HG02840 (cell line): ENCODE data around the gene GSAP.
"Not testable (repeated sequence)": the region's sequence is repeated elsewhere in the genome, so short reads cannot be mapped to it uniquely, and the experiment has no call there.

Experiments
- ATAC-seq: cut with Tn5 transposase; IDR thresholded peaks from one replicate; pipeline ENCODE4 v1.9.1; 2021; ENCODE audit warnings: mild to moderate bottlenecking, moderate library complexity, moderate number of reproducible peaks; ENCODE audit not compliant: unreplicated experiment, low FRiP score

Gene GSAP

GRCh38 chr7:77367976-77368375, 48.2 kb downstream of the GSAP start:
- ATAC-seq, result no peak

DNA sequence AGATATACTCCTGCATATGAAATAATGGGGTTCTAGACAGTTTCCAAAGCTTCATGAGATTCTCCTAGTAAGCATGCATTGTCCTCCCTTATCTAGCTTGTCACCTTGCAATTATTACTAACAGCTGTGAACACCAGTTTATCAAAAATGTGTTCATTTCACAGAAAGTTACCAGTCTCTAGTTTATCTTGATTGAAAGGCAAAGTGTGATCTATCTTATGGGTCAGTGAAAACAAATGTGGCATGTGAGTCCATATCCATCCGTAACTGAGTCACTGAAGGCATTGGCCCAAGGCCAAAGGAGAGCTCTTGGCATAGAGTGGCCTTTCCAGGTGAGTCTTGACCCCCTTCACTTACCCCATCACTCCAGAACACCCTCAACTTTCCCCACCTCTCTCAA, 53.2 kb downstream of the GSAP start:
- ATAC-seq, result no peak

- no peak for ATAC-seq
Observed at GRCh38 chr7:77360969-77361368, 55.2 kb downstream of the GSAP start.

DNA sequence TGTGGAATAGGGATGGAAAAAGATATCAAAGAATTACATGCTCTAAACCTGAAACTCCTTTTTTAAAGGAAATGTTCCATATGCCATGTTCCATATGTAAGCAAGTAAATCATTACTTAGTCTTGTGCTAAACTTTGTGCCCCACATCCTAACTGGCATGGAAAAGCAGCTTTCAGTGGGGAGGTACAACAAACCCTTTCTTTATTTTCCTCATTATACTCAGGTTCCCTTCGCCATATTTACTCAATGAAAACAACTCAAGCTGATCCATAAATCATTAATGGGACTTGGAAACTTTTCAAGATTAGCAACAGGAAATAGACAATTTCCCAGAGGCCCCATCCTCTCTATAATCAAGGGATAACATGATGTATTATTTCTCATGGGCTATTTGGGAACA, 56.0 kb downstream of the GSAP start:
- ATAC-seq, result no peak

DNA sequence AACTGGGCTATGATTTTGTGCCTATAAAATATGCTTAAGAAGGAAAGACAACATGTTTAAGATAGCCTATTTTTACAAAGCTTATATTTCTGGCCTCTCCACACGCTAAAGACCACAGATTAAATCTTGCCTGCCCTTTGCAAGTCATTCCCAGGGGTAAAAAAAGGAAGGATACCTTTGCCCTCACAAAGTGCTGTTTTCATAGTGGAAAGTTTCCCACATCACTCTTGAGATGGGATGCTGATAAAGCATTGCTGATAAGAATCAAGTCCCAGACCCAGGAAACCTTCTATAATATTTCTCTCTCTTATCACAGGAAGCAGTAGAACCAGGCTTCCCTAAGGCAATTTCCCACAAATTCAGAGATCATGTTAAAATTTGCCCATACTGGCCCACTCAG, 56.5 kb downstream of the GSAP start:
- no peak for ATAC-seq

DNA sequence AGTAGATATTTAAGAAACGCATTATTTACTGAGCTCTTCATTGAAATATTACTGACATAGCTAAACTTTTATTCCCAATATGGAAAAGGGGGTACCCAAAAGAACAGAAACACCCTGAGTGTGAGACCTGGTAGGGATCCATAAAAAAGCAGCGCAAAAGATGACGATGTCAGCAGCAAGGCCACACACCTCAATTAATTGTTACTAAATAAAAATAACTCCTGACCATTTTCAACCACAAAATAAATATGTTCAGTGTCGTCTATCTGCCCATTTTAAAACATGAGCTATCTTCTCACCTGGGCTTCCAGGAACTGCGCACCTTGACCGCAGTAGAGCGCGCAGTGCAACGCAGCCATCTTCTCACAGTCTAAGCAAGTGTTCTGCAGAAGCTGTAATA, 61.2 kb downstream of the GSAP start:
- ATAC-seq, result no peak

GRCh38 chr7:77354484-77354883, 61.7 kb downstream of the GSAP start:
- ATAC-seq, result no peak

GRCh38 chr7:77353911-77354310, 62.2 kb downstream of the GSAP start:
- ATAC-seq, result no peak

GRCh38 chr7:77353407-77353721, 62.8 kb downstream of the GSAP start:
- ATAC-seq, result no peak

DNA sequence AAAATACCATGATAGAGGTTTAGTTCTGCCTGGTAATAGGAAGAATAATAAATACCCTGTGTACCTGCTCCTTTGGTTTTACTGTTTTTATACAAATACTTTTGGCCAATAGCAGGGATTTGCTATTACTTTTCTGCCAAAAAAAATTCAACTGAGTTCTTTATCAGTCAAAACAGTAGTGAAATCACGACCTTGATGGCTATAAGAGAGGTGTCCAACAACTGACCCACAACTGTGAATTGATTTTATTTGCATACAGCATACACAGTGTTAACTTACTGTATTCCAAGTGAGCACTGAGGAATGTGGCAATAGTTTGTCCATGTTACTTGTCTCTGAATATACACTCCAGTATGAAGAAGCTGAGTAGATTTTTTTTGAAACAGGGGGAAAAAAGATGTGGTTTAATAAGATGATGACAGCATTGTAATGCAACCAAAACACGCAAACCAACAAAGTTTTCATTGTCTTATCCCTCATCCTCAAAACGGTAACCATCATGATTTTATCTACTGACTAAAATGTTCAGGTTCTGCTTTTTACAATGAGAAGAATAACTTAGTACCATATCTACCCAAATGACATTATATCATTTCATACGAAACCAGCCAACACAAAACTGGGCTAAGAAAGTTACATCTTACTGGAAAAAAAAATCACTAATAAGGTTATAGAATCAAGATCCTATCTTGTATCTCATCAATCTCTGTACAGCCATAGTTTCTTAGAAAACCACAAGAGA, 63.3 kb downstream of the GSAP start:
- ATAC-seq, result no peak

DNA sequence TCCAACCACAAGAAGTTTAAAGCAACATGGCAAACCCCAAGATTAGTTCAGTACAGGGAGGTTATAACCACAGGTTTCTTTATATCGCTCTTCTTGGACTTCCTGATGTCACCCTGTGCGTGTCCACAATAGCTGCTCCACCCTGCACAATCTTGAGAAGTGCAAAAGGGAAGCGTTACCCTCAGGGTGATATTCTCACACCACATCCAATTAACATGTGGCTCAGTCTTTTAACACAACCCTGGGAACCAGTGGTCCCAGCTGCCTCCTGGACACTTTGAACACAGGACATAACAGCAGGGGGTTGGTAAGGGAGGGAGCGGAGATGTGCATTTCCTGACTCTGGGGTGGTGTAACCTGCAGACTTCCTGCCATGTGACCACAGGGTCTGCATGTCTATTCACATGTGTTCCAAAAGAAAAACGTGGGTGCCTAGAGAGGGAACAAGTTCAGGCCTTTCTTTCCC, 64.6 kb downstream of the GSAP start:
- peak; percentile 89 for ATAC-seq

DNA sequence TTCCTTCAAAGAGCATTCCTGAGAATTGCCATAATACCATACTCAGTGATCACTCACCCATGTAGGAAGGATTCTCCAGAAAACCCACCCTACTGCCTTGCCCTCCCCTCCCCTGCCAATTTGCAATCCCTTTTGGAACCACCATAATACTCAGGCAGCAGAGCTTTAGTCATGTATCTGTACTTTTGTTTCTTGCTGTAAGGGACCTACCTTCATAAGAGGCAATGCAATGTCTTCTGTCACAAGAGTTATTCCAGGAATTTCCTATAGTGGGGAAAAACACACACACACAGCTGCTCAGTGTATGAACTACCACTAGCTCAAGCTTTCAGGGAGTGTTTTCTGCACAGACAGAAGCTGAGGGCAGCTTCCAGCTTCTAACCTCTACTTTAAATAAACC, 67.0 kb downstream of the GSAP start:
- ATAC-seq, result no peak

DNA sequence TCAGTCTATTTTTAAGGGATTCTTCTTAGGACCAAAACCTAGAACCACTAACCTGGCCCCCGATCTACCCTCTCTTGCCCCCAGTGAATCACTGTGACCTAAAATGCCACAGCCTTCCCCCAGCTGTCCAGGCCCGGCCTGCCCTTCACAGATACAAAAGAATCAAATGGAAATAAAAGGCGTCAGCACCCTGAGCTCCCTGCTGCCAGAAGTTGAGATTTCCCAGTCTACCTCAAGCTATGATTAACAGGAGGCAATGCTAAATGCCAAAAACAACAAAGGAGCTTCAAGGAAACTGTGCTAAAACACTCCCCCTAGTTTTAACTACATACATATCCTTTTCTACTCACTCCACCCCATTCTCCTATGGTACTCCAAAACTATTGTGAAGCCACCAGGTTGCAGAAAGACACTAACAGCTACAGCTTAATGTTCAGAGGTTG, 67.8 kb downstream of the GSAP start:
- no peak for ATAC-seq

- no peak for ATAC-seq
Observed at GRCh38 chr7:77346441-77346840, 69.7 kb downstream of the GSAP start.

- ATAC-seq, result not testable (repeated sequence)
Observed at GRCh38 chr7:77345426-77345825, 70.7 kb downstream of the GSAP start.

GRCh38 chr7:77339726-77340125, 76.4 kb downstream of the GSAP start:
- no peak for ATAC-seq

GRCh38 chr7:77338883-77339629, 77.1 kb downstream of the GSAP start:
- ATAC-seq, result no peak

GRCh38 chr7:77338260-77338659, 77.9 kb downstream of the GSAP start:
- ATAC-seq, result no peak

GRCh38 chr7:77337456-77337990, 78.6 kb downstream of the GSAP start:
- ATAC-seq, result no peak

DNA sequence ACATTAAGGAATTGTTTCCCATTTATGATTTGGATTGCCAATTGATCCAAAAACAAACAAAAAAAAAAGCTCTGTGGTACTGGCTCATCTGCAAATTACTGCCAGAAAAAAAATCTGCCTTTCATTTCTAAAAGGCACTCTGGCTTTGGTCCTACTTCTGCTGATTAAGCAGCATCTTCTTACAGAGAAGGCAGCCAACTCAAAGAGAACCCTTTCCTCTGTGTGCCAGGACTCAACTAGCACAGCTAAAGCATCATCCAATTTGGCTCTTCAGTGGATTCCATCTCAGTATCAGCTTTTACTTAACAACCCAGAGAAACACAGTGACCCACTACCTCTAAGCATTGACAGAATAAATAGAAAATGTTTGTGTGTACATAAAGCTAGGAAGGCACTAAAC, 80.6 kb downstream of the GSAP start:
- no peak for ATAC-seq

DNA sequence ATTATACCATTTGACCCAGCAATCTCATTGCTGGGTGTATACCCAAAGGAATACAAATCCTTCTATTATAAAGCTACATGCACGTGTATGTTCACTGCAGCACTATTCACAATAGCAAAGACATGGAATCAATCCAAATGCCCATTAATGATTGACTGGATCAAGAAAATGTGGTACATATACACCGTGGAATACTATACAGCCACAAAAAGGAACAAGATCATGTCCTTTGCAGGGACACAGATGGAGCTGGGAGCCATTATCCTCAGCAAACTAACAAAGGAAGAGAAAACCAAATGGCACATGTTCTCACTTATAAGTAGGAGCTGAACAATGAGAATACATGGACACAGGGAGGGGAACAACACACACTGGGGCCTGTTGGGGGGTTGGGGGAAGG, 82.1 kb downstream of the GSAP start:
- not testable (repeated sequence) for ATAC-seq
